ENCODE measurements around the gene PTGS2. TPM values are rescaled to one million over a fixed set of nuclear protein-coding genes. Genes with fewer than 3 reads are reported as not detected.

The PTGS2 gene
- total RNA-seq, 1 experiment from 2014 or later: 0.20 TPM

DNA sequence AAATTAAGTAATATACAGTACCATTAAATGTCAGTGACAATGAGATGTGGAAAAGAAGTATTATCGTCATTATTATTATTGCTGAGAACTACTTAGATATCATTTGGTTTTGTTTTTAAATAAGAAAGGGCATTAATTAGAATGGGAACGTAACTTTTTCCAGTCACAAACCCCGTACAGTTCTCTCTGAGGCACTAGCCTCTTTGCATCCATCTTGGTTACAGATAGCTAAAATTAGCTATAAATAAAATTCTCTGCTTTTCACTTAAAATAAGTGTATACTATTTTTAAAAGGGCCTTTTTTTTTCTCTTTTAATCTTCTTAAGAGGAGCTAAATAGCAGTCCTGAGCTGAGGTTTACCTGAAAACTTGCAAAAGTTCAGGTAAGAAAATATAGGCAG is 7.6 kb downstream of the PTGS2 start:
- POLR2A ChIA-PET: no interaction called here
- H3K36me3 Mint-ChIP-seq: no peaks in the 10 kb centered on the region
- no peak overlapping the region for H3K27ac Mint-ChIP-seq

More for the DNA sequence above, 7.6 kb downstream of the PTGS2 start:
- ATAC-seq: no peak
- Mint-ChIP-seq H3K4me3 (no peak overlapping the region), H3K27me3 (ENCODE audit: low read depth) (no peaks in the 10 kb centered on the region), H3K4me1 (no peaks in the 10 kb centered on the region), H3K9me3 (peaks cover 8% of the 10 kb centered on the region)
- no peak for DNase-seq (ENCODE audit: low spot score)
- TF ChIP-seq RORB (CRISPR knock-in tag; IDR thresholded peaks at IDR 0.05) (no peak), ZNF219 (CRISPR knock-in tag; IDR thresholded peaks at IDR 0.05; ENCODE audit: borderline replicate concordance) (no peak), NFE2L1 (CRISPR knock-in tag; IDR thresholded peaks at IDR 0.05) (no peak), ATF1 (CRISPR knock-in tag; IDR thresholded peaks at IDR 0.05) (no peak), JAZF1 (CRISPR knock-in tag; IDR thresholded peaks at IDR 0.05) (no peak), NFYB (CRISPR knock-in tag; conservative IDR thresholded peaks at IDR 0.05; ENCODE audit: low read depth) (no peak), HMGA2 (CRISPR knock-in tag; IDR thresholded peaks at IDR 0.05) (no peak), EMX1 (CRISPR knock-in tag; IDR thresholded peaks at IDR 0.05) (no peak), ZNF121 (CRISPR knock-in tag; IDR thresholded peaks at IDR 0.05) (no peak), ZNF671 (CRISPR knock-in tag; IDR thresholded peaks at IDR 0.05) (no peak), SOX15 (CRISPR knock-in tag; IDR thresholded peaks at IDR 0.05) (no peak), NR3C1 (CRISPR knock-in tag; conservative IDR thresholded peaks at IDR 0.05; ENCODE audit: low read depth) (no peak), ESRRA (CRISPR knock-in tag; IDR thresholded peaks at IDR 0.05; ENCODE audit: borderline replicate concordance) (no peak)
- TF ChIP-seq, protein P1, sequence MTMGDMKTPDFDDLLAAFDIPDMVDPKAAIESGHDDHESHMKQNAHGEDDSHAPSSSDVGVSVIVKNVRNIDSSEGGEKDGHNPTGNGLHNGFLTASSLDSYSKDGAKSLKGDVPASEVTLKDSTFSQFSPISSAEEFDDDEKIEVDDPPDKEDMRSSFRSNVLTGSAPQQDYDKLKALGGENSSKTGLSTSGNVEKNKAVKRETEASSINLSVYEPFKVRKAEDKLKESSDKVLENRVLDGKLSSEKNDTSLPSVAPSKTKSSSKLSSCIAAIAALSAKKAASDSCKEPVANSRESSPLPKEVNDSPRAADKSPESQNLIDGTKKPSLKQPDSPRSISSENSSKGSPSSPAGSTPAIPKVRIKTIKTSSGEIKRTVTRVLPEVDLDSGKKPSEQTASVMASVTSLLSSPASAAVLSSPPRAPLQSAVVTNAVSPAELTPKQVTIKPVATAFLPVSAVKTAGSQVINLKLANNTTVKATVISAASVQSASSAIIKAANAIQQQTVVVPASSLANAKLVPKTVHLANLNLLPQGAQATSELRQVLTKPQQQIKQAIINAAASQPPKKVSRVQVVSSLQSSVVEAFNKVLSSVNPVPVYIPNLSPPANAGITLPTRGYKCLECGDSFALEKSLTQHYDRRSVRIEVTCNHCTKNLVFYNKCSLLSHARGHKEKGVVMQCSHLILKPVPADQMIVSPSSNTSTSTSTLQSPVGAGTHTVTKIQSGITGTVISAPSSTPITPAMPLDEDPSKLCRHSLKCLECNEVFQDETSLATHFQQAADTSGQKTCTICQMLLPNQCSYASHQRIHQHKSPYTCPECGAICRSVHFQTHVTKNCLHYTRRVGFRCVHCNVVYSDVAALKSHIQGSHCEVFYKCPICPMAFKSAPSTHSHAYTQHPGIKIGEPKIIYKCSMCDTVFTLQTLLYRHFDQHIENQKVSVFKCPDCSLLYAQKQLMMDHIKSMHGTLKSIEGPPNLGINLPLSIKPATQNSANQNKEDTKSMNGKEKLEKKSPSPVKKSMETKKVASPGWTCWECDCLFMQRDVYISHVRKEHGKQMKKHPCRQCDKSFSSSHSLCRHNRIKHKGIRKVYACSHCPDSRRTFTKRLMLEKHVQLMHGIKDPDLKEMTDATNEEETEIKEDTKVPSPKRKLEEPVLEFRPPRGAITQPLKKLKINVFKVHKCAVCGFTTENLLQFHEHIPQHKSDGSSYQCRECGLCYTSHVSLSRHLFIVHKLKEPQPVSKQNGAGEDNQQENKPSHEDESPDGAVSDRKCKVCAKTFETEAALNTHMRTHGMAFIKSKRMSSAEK (CRISPR knock-in tag; IDR thresholded peaks at IDR 0.05; ENCODE audit: borderline replicate concordance): no peak
- TF ChIP-seq, protein P2, sequence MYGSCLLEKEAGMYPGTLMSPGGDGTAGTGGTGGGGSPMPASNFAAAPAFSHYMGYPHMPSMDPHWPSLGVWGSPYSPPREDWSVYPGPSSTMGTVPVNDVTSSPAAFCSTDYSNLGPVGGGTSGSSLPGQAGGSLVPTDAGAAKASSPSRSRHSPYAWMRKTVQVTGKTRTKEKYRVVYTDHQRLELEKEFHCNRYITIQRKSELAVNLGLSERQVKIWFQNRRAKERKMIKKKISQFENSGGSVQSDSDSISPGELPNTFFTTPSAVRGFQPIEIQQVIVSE (CRISPR knock-in tag; IDR thresholded peaks at IDR 0.05; ENCODE audit: borderline replicate concordance): no peak
- TF ChIP-seq, protein P3, sequence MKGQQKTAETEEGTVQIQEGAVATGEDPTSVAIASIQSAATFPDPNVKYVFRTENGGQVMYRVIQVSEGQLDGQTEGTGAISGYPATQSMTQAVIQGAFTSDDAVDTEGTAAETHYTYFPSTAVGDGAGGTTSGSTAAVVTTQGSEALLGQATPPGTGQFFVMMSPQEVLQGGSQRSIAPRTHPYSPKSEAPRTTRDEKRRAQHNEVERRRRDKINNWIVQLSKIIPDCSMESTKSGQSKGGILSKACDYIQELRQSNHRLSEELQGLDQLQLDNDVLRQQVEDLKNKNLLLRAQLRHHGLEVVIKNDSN (CRISPR knock-in tag; IDR thresholded peaks at IDR 0.05): no peak
- TF ChIP-seq, protein P4, sequence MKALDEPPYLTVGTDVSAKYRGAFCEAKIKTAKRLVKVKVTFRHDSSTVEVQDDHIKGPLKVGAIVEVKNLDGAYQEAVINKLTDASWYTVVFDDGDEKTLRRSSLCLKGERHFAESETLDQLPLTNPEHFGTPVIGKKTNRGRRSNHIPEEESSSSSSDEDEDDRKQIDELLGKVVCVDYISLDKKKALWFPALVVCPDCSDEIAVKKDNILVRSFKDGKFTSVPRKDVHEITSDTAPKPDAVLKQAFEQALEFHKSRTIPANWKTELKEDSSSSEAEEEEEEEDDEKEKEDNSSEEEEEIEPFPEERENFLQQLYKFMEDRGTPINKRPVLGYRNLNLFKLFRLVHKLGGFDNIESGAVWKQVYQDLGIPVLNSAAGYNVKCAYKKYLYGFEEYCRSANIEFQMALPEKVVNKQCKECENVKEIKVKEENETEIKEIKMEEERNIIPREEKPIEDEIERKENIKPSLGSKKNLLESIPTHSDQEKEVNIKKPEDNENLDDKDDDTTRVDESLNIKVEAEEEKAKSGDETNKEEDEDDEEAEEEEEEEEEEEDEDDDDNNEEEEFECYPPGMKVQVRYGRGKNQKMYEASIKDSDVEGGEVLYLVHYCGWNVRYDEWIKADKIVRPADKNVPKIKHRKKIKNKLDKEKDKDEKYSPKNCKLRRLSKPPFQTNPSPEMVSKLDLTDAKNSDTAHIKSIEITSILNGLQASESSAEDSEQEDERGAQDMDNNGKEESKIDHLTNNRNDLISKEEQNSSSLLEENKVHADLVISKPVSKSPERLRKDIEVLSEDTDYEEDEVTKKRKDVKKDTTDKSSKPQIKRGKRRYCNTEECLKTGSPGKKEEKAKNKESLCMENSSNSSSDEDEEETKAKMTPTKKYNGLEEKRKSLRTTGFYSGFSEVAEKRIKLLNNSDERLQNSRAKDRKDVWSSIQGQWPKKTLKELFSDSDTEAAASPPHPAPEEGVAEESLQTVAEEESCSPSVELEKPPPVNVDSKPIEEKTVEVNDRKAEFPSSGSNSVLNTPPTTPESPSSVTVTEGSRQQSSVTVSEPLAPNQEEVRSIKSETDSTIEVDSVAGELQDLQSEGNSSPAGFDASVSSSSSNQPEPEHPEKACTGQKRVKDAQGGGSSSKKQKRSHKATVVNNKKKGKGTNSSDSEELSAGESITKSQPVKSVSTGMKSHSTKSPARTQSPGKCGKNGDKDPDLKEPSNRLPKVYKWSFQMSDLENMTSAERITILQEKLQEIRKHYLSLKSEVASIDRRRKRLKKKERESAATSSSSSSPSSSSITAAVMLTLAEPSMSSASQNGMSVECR (CRISPR knock-in tag; IDR thresholded peaks at IDR 0.05; ENCODE audit: borderline replicate concordance): no peak
- TF ChIP-seq, protein P5, sequence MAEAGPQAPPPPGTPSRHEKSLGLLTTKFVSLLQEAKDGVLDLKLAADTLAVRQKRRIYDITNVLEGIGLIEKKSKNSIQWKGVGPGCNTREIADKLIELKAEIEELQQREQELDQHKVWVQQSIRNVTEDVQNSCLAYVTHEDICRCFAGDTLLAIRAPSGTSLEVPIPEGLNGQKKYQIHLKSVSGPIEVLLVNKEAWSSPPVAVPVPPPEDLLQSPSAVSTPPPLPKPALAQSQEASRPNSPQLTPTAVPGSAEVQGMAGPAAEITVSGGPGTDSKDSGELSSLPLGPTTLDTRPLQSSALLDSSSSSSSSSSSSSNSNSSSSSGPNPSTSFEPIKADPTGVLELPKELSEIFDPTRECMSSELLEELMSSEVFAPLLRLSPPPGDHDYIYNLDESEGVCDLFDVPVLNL (CRISPR knock-in tag; IDR thresholded peaks at IDR 0.05; ENCODE audit: borderline replicate concordance, low read depth): no peak
- TF ChIP-seq, protein P6, sequence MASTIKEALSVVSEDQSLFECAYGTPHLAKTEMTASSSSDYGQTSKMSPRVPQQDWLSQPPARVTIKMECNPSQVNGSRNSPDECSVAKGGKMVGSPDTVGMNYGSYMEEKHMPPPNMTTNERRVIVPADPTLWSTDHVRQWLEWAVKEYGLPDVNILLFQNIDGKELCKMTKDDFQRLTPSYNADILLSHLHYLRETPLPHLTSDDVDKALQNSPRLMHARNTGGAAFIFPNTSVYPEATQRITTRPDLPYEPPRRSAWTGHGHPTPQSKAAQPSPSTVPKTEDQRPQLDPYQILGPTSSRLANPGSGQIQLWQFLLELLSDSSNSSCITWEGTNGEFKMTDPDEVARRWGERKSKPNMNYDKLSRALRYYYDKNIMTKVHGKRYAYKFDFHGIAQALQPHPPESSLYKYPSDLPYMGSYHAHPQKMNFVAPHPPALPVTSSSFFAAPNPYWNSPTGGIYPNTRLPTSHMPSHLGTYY (CRISPR knock-in tag; IDR thresholded peaks at IDR 0.05): no peak
- TF ChIP-seq, protein P7, sequence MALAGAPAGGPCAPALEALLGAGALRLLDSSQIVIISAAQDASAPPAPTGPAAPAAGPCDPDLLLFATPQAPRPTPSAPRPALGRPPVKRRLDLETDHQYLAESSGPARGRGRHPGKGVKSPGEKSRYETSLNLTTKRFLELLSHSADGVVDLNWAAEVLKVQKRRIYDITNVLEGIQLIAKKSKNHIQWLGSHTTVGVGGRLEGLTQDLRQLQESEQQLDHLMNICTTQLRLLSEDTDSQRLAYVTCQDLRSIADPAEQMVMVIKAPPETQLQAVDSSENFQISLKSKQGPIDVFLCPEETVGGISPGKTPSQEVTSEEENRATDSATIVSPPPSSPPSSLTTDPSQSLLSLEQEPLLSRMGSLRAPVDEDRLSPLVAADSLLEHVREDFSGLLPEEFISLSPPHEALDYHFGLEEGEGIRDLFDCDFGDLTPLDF (CRISPR knock-in tag; IDR thresholded peaks at IDR 0.05): no peak
- CTCF ChIA-PET: no interaction called here

Data from WTC11 (cell line).